Spinal cord (tissue), 10 donors: ENCODE measurements around the gene ESYT2. TPM values are rescaled to one million over a fixed set of nuclear protein-coding genes. Genes with fewer than 3 reads are reported as not detected.
A peak's percentile ranks its signal among the peaks of the same experiment; 100 is the strongest.

Source experiments
- DNase-seq, 6 donors: peaks; one replicate each; pipeline versions ENCODE4 v3.0.0 to v3.0.0-alpha.2; 2013 to 2015; ENCODE audit warnings: low spot score in 6 of 6, low read depth in 4 of 6
- H3K27ac ChIP-seq: one replicate; pipeline ENCODE4 v1.5.1; 2013; ENCODE audit warnings: low read depth, low read length, control low read depth
- H3K27me3 ChIP-seq: one replicate; pipeline ENCODE4 v1.6.1; 2013; ENCODE audit warnings: low read length; ENCODE audit not compliant: control insufficient read depth, insufficient read depth
- H3K36me3 ChIP-seq: one replicate; pipeline ENCODE4 v1.6.1; 2013; ENCODE audit warnings: low read length; ENCODE audit not compliant: control insufficient read depth, insufficient read depth
- H3K4me1 ChIP-seq: one replicate; pipeline ENCODE4 v1.6.1; 2013; ENCODE audit warnings: low read length; ENCODE audit not compliant: control insufficient read depth, insufficient read depth
- H3K4me3 ChIP-seq: one replicate; pipeline ENCODE4 v1.5.1; 2013; ENCODE audit warnings: low read depth, low read length, control low read depth
- H3K9me3 ChIP-seq: one replicate; pipeline ENCODE4 v1.6.1; 2013; ENCODE audit warnings: low read length; ENCODE audit not compliant: control insufficient read depth, insufficient read depth
- WGBS: methylation state at CpG from one replicate; pipeline ENCODE4 v1.1.5; 2013; ENCODE audit warnings: missing lambda C conversion rate; ENCODE audit not compliant: insufficient coverage; 5-methylcytosine and 5-hydroxymethylcytosine counted together
- polyA plus RNA-seq, 2 donors: library from polyadenylated mRNA; unstranded; fragments of 120-200 nt; gene quantifications; one replicate each; pipeline ENCODE4 v1.2.1, GENCODE V29; 2013; ENCODE audit not compliant: insufficient read length in 2 of 2
- total RNA-seq, 2 donors: library from RNA; depleted of rRNA in 1 of 2; stranded (reverse); fragments of 120-200 nt in 1 of 2; fragments of >200 nt in 1 of 2; gene quantifications; one replicate each; pipeline versions ENCODE4 v1.2.3 to v1.2.4, GENCODE V29; 2013 to 2014
- donor health status: healthy.

The ESYT2 gene
- total and polyA plus RNA-seq, 4 donors = 28.0 to 73.9 (median 51.9) TPM

GRCh38 chr7:158776474-158776873 lies 52.8 kb downstream of the ESYT2 start:
- no peak overlapping the region for H3K27ac ChIP-seq
- peaks cover 11% of the 10 kb centered on the region for H3K36me3 ChIP-seq
- no peak overlapping the region for H3K4me3 ChIP-seq
- H3K27me3 ChIP-seq = no peaks in the 10 kb centered on the region
- H3K9me3 ChIP-seq = no peaks in the 10 kb centered on the region
- peaks cover 2% of the 10 kb centered on the region for H3K4me1 ChIP-seq
- DNase-seq = no peak
- WGBS = 96% methylated on average over 2 of the region's 3 CpGs

DNA sequence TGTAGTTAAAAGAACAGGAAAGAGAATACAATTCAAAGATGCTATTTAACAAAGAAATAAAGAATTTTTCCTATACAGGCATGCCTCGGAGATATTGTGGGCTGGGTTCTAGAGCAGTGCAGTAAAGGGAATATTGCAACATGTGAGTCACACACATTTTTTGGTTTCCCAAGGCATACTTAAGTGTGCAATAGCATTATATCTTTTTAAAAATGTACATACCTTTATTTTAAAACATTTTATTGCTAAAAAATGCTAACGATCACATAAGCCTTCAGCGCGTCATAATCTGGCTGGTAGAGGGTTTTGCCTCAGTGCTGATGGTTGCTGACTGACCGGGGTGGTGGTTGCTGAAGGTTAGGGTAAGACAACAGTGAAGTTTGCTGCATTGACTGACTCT lies 54.4 kb downstream of the ESYT2 start:
- H3K9me3 ChIP-seq = no peaks in the 10 kb centered on the region
- no peak for DNase-seq
- H3K4me3 ChIP-seq = no peak overlapping the region
- peaks cover 8% of the 10 kb centered on the region for H3K36me3 ChIP-seq
- H3K27ac ChIP-seq = no peak overlapping the region
- peaks cover 4% of the 10 kb centered on the region for H3K4me1 ChIP-seq
- H3K27me3 ChIP-seq = no peaks in the 10 kb centered on the region
- 100% methylated on average over 1 of the region's 5 CpGs for WGBS

- no peaks in the 10 kb centered on the region for H3K9me3 ChIP-seq
- H3K27ac ChIP-seq = no peak overlapping the region
- WGBS = 74% methylated on average over 11 of the region's 11 CpGs
- H3K27me3 ChIP-seq = no peaks in the 10 kb centered on the region
- peaks cover 11% of the 10 kb centered on the region for H3K36me3 ChIP-seq
- peaks cover 4% of the 10 kb centered on the region for H3K4me1 ChIP-seq
- H3K4me3 ChIP-seq = no peak overlapping the region
- peak in 1 of 6 donors; percentile 5 for DNase-seq
These were observed 56.4 kb downstream of the ESYT2 start for GRCh38 chr7:158772916-158773315.

- WGBS = 84% methylated on average over 15 of the region's 16 CpGs
- Histone ChIP-seq H3K27me3 (no peaks in the 10 kb centered on the region), H3K4me3 (no peak overlapping the region), H3K36me3 (peaks cover 11% of the 10 kb centered on the region), H3K4me1 (peaks cover 4% of the 10 kb centered on the region), H3K27ac (no peak overlapping the region), H3K9me3 (no peaks in the 10 kb centered on the region)
- no peak for DNase-seq
These were observed 58.0 kb downstream of the ESYT2 start for GRCh38 chr7:158771213-158771834.

DNA sequence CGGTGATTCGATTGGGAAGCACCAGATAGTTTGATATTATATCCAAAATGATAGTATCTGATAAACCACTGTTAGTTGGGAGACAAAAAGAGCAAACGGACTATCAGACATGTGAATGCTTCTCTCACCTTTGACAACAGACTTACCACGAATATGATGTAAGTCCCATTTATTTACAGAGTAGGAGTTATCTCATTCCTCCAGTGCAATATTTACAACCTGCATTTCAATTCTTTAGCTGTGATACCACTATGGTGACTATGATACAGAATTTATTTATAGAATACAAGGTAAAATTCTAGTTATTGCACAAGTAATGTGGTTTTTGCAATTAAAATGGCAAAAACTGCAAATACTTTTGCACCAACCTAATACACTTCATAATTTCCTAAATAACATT lies 61.6 kb downstream of the ESYT2 start:
- H3K27ac ChIP-seq = no peak overlapping the region
- H3K36me3 ChIP-seq = peaks cover 16% of the 10 kb centered on the region
- H3K4me3 ChIP-seq = no peak overlapping the region
- DNase-seq = no peak
- peaks cover 4% of the 10 kb centered on the region for H3K4me1 ChIP-seq
- WGBS = no CpG with 5 or more reads among the region's 4 CpGs
- no peaks in the 10 kb centered on the region for H3K9me3 ChIP-seq
- H3K27me3 ChIP-seq = no peaks in the 10 kb centered on the region

DNA sequence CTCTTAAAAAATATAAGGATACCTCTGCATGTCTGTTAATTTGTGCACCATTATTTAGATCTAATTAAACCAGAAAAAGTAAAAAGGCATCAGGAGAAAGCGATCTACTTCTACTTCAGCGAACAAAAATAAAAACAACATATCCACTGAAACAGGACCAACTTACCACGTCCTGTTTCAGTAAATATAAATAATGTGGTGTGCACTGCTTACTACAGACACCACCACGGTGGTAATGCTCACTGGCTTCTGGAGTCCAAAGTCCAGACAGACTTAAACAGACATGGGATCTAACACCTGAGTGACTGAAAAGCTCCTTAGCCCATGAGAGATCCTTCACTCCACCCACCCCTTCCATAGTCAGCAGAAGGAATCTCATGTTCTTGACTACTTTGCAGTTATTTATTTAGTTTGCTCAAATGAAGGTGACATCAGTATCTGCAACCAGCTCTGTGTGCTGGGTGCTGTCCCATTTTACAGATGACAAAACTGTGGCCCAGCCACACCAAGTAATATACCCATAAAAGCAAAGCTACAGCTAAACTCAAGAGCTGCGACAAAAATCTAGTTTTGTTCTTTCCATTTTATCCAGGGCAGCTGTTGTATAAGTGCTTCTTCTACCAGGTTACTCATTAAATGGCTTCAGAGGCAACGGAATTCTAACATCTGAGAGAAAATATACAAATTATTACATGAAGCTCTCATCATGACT lies 62.6 kb downstream of the ESYT2 start:
- no peak overlapping the region for H3K27ac ChIP-seq
- H3K4me3 ChIP-seq = no peak overlapping the region
- H3K4me1 ChIP-seq = peaks cover 4% of the 10 kb centered on the region
- H3K36me3 ChIP-seq = peaks cover 16% of the 10 kb centered on the region
- no peak for DNase-seq
- H3K9me3 ChIP-seq = no peaks in the 10 kb centered on the region
- WGBS = no CpG with 5 or more reads among the region's 6 CpGs
- no peaks in the 10 kb centered on the region for H3K27me3 ChIP-seq

- no peak for DNase-seq
- H3K27ac ChIP-seq = no peak overlapping the region
- H3K4me3 ChIP-seq = no peak overlapping the region
- H3K4me1 ChIP-seq = no peaks in the 10 kb centered on the region
- peaks cover 15% of the 10 kb centered on the region for H3K36me3 ChIP-seq
- H3K27me3 ChIP-seq = no peaks in the 10 kb centered on the region
- no peaks in the 10 kb centered on the region for H3K9me3 ChIP-seq
- 100% methylated on average over 5 of the region's 7 CpGs for WGBS
These were observed 64.3 kb downstream of the ESYT2 start for GRCh38 chr7:158765020-158765419.

DNA sequence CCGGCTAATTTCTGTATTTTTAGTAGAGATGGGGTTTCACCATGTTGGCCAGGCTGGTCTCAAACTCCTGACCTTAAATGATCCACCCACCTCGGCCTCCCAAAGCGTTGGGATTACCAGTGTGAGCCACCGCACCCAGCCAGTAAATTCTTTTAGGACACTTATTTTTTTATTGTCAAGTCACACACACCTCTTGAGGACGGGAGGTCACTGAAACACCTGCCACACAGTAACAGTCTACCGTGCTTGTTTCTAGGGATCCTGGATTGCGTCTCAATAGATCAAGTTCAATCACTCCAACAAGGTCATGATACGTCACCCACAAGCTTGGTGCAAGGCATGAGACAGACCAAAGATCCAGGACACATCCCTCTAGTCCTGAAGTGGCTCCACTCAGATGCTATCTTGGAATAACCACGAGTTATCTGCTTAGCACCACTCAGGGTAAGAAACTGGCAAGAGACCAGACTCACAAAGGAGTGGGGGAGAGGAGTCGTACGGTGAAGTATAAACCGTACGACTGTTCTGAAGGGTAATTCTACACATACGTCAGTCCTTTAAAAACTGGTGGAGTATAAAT lies 65.8 kb downstream of the ESYT2 start:
- WGBS = 98% methylated on average over 7 of the region's 14 CpGs
- DNase-seq = no peak
- Histone ChIP-seq H3K9me3 (no peaks in the 10 kb centered on the region), H3K4me3 (no peak overlapping the region), H3K36me3 (peaks cover 19% of the 10 kb centered on the region), H3K27me3 (no peaks in the 10 kb centered on the region), H3K27ac (no peak overlapping the region), H3K4me1 (no peaks in the 10 kb centered on the region)

DNA sequence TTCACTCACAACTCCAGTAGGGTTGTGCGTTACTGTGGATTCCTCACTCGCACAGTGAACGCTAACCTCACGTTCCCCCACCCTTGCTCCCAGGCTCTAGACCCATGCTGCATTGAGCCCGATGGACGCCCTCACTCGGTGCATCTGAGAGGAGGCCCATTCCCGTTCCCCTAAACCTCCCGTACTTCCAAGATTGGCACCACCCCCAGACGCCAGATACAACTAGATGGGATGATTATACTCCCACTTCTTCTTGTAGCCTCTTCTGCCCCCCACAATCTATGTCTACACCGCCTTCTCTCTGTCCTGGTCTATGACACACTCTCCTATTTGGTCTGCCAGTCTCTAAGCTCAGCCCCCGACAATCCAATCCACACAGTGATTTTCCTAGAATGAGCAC lies 67.4 kb downstream of the ESYT2 start:
- WGBS = 90% methylated on average over 12 of the region's 12 CpGs
- H3K9me3 ChIP-seq = no peaks in the 10 kb centered on the region

DNA sequence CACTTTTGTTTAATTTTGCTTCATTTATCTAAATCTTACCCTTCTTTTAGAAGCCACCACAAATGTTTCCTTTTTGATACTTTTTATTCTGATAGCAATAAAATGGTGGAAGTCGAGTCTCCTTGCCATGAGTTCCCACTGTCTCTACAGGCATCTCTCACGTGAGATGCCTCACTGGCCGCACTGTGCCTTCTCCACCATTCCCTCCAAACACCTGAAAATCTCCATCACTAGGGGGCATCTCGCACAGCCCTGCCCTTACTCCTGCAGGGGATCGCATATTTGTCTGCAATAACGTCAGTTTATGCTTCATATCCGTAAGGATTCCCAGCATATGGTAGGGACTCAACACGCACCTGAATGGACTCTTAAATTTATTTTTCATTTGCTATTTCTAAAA lies 68.4 kb downstream of the ESYT2 start:
- Histone ChIP-seq H3K36me3 (peaks cover 24% of the 10 kb centered on the region), H3K4me1 (no peaks in the 10 kb centered on the region), H3K27me3 (no peaks in the 10 kb centered on the region), H3K4me3 (no peak overlapping the region), H3K9me3 (no peaks in the 10 kb centered on the region), H3K27ac (no peak overlapping the region)
- no peak for DNase-seq
- WGBS = 88% methylated on average over 7 of the region's 8 CpGs

More for the DNA sequence above, 67.4 kb downstream of the ESYT2 start:
- DNase-seq = no peak
- Histone ChIP-seq H3K27me3 (no peaks in the 10 kb centered on the region), H3K36me3 (peaks cover 24% of the 10 kb centered on the region), H3K27ac (no peak overlapping the region), H3K4me1 (no peaks in the 10 kb centered on the region), H3K4me3 (no peak overlapping the region)
